Upper lobe of left lung (tissue), 4 donors: ENCODE data around the gene ISCU.

Experiments
- CTCF ChIP-seq, 6 experiments: fragments of 450-650 bp in 4 of 6; fragments of 200-600 bp in 2 of 6; sonication (generic) in 2 of 6; IDR thresholded peaks; one replicate each; pipeline ENCODE4 v1.5.1; 2016 to 2019; ENCODE audit warnings: antibody characterized with exemption in 6 of 6
- EP300 ChIP-seq, 4 donors: sonication (generic); formaldehyde crosslinking; IDR thresholded peaks; one replicate each; pipeline ENCODE4 v1.5.1; 2017; ENCODE audit warnings: antibody characterized with exemption in 4 of 4, control low read depth in 2 of 4
- POLR2A ChIP-seq, 4 donors: fragments of 450-650 bp; IDR thresholded peaks; one replicate each; pipeline ENCODE4 v1.5.1; 2016 to 2017; ENCODE audit warnings: antibody characterized with exemption in 4 of 4, mild to moderate bottlenecking in 2 of 4
- POLR2AphosphoS5 ChIP-seq, 2 donors: sonication (generic); formaldehyde crosslinking; IDR thresholded peaks; one replicate each; pipeline ENCODE4 v1.5.1; 2017; ENCODE audit warnings: antibody characterized with exemption in 2 of 2

GRCh38 chr12:108610336-108610815 lies 48.0 kb downstream of the ISCU start:
- TF ChIP-seq CTCF (IDR thresholded peaks at IDR 0.05) (no peak), POLR2AphosphoS5 (IDR thresholded peaks at IDR 0.05) (no peak), EP300 (IDR thresholded peaks at IDR 0.05) (no peak), POLR2A (IDR thresholded peaks at IDR 0.05) (no peak)
